GM12865 (cell line): ENCODE data around the gene GRAP2.

ENCODE experiments used
- DNase-seq: peaks from one replicate; pipeline ENCODE4 v3.0.0; 2010; ENCODE audit warnings: low read depth
- H3K4me3 ChIP-seq: 2 replicates; pipeline ENCODE4 v1.5.1; 2011; ENCODE audit warnings: mild to moderate bottlenecking, low read depth, low read length, control low read depth
- CTCF ChIP-seq: IDR thresholded peaks from 2 replicates; pipeline ENCODE4 v1.5.1; 2011; ENCODE audit warnings: low read length, control low read depth, low read depth, inconsistent platforms; ENCODE audit not compliant: insufficient read depth; ENCODE audit errors: missing control alignments

GRAP2 gene

GRCh38 chr22:39952347-39952746 lies 51.5 kb downstream of the GRAP2 start:
- H3K4me3 ChIP-seq: no peak overlapping the region
- TF ChIP-seq CTCF: no peak
- DNase-seq: no peak

- DNase-seq: no peak
- TF ChIP-seq CTCF: no peak
Observed at GRCh38 chr22:39953101-39953500, 52.2 kb downstream of the GRAP2 start.

GRCh38 chr22:39954584-39955055 lies 53.7 kb downstream of the GRAP2 start:
- peak; percentile 71 for DNase-seq
- H3K4me3 ChIP-seq: no peak overlapping the region
- no peak for TF ChIP-seq CTCF

More at GRCh38 chr22:39953101-39953500, 52.2 kb downstream of the GRAP2 start:
- H3K4me3 ChIP-seq: no peak overlapping the region

GRCh38 chr22:39955675-39956074 lies 54.8 kb downstream of the GRAP2 start:
- no peak for DNase-seq
- TF ChIP-seq CTCF: no peak
- no peak overlapping the region for H3K4me3 ChIP-seq

- H3K4me3 ChIP-seq: no peak overlapping the region
- DNase-seq: peak; percentile 86
Observed at GRCh38 chr22:39956932-39957664, 56.2 kb downstream of the GRAP2 start.

GRCh38 chr22:39958009-39958711 lies 57.3 kb downstream of the GRAP2 start:
- TF ChIP-seq CTCF: no peak

More at GRCh38 chr22:39956932-39957664, 56.2 kb downstream of the GRAP2 start:
- TF ChIP-seq CTCF: no peak

More at GRCh38 chr22:39958009-39958711, 57.3 kb downstream of the GRAP2 start:
- DNase-seq: no peak
- H3K4me3 ChIP-seq: no peak overlapping the region
